Neural progenitor cell (in vitro differentiated cells): Measurements from ENCODE around the gene BOK. TPM values are rescaled to one million over a fixed set of nuclear protein-coding genes. Genes with fewer than 3 reads are reported as not detected.
"Not testable (repeated sequence)": the region's sequence is repeated elsewhere in the genome, so short reads cannot be mapped to it uniquely, and the experiment has no call there.

Experiments
- DNase-seq: peaks from one replicate; pipeline ENCODE4 v3.0.0-alpha.2; 2016; ENCODE audit warnings: low spot score
- H2AFZ ChIP-seq: fragments of 200-600 bp; sonication (generic); replicated peaks from 2 replicates; pipeline ENCODE4 v1.6.1; 2016; ENCODE audit warnings: antibody characterized with exemption
- H3F3A ChIP-seq: fragments of 200-600 bp; sonication (generic); 2 replicates; pipeline ENCODE4 v1.6.1; 2016; ENCODE audit warnings: antibody characterized with exemption, low read depth
- H3K27ac ChIP-seq: fragments of 200-600 bp; sonication (generic); 2 replicates; pipeline ENCODE4 v1.5.1; 2016; ENCODE audit warnings: mild to moderate bottlenecking
- H3K27me3 ChIP-seq: fragments of 200-600 bp; sonication (generic); 2 replicates; pipeline ENCODE4 v1.6.1; 2016; ENCODE audit warnings: mild to moderate bottlenecking, moderate library complexity
- H3K36me3 ChIP-seq: fragments of 200-600 bp; sonication (generic); 2 replicates; pipeline ENCODE4 v1.5.1; 2016
- H3K4me1 ChIP-seq: fragments of 200-600 bp; sonication (generic); 2 replicates; pipeline ENCODE4 v1.6.1; 2016; ENCODE audit warnings: mixed run types
- H3K4me2 ChIP-seq: fragments of 200-600 bp; sonication (generic); 2 replicates; pipeline ENCODE4 v1.6.1; 2016
- H3K4me3 ChIP-seq: fragments of 200-600 bp; sonication (generic); 2 replicates; pipeline ENCODE4 v1.5.1; 2016
- H3K79me2 ChIP-seq: fragments of 200-600 bp; sonication (generic); 2 replicates; pipeline ENCODE4 v1.6.1; 2016; ENCODE audit warnings: low read depth
- H3K9ac ChIP-seq: fragments of 200-600 bp; sonication (generic); 2 replicates; pipeline ENCODE4 v1.6.1; 2016
- H3K9me3 ChIP-seq: fragments of 200-600 bp; sonication (generic); 2 replicates; pipeline ENCODE4 v1.5.1; 2016; ENCODE audit warnings: low read depth
- H4K20me1 ChIP-seq: fragments of 200-600 bp; sonication (generic); 2 replicates; pipeline ENCODE4 v1.6.1; 2016; ENCODE audit warnings: low read depth
- H3K27ac Mint-ChIP-seq: 3 replicates; pipeline ENCODE4 v1.8.0; 2021; ENCODE audit warnings: mixed read lengths
- H3K27me3 Mint-ChIP-seq: 2 replicates; pipeline ENCODE4 v1.8.0; 2022; ENCODE audit warnings: low read depth, mild to moderate bottlenecking, inconsistent platforms, moderate library complexity, mixed read lengths; ENCODE audit not compliant: insufficient read depth
- H3K36me3 Mint-ChIP-seq: 3 replicates; pipeline ENCODE4 v1.8.0; 2021; ENCODE audit warnings: mixed read lengths
- H3K4me1 Mint-ChIP-seq: 3 replicates; pipeline ENCODE4 v1.8.0; 2021; ENCODE audit warnings: mixed read lengths
- H3K4me3 Mint-ChIP-seq: 3 replicates; pipeline ENCODE4 v1.8.0; 2021; ENCODE audit warnings: mild to moderate bottlenecking, moderate library complexity, mixed read lengths
- H3K9me3 Mint-ChIP-seq: 3 replicates; pipeline ENCODE4 v1.8.0; 2020; ENCODE audit warnings: mixed read lengths
- EZH2 ChIP-seq: fragments of 200-600 bp; sonication (generic); IDR thresholded peaks from 2 replicates; pipeline ENCODE4 v1.6.1; 2017; ENCODE audit warnings: antibody characterized with exemption, mild to moderate bottlenecking, moderate library complexity
- EZH2phosphoT487 ChIP-seq: fragments of 200-600 bp; sonication (generic); IDR thresholded peaks from 2 replicates; pipeline ENCODE4 v1.6.1; 2017; ENCODE audit warnings: antibody characterized with exemption
- total RNA-seq: library from RNA; depleted of rRNA; stranded (reverse); fragments of >200 nt; gene quantifications from 2 replicates; pipeline ENCODE4 v1.2.3, GENCODE V29; 2015; ENCODE audit warnings: low replicate concordance
- TF ChIP-seq, protein P1 (sequence below): fragments of 200-600 bp; sonication (generic); IDR thresholded peaks from 2 replicates; pipeline ENCODE4 v1.5.1; 2017; ENCODE audit warnings: antibody characterized with exemption, mild to moderate bottlenecking

The BOK gene
- total RNA-seq, 1 donor from 2014 or later: 2.0 TPM

DNA sequence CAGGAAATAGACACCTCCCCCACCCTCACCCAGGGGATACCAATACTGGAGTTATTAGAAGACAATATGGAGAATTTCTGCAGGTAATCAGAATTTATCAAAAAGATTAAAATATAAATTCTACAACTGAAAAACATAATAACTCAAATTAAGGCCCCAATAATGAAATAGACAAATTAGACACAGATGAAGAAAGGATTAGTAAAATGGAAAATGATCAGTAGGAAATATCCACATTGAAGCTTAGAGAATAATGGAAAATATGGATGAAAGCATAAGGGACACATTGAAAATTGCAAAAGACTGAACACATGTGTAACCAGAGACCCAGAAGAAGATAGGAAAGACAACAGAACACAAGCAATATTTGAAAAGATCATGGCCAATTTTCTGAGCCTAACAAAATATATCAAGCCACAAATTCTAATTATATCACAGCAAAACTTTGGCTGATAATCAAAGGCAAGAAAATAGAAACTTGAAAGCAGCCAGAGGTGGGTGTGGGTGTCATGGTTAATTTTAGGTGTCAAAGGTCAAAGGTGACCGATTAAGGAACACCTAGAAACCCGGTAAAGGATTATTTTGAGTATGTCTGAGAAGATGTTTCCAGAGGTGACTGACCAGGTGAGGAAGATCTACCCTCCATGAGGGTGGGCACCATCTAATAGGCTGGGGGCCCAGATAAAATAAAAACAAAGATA lies 28.2 kb downstream of the BOK start:
- H3K36me3 ChIP-seq: peaks cover 30% of the 10 kb centered on the region
- H3K9me3 Mint-ChIP-seq: peaks cover 63% of the 10 kb centered on the region
- H3K4me1 Mint-ChIP-seq: no peaks in the 10 kb centered on the region

GRCh38 chr2:241589863-241590262 lies 31.3 kb downstream of the BOK start:
- H3K36me3 Mint-ChIP-seq: peaks cover 30% of the 10 kb centered on the region
- H3F3A ChIP-seq, H3K4me1 ChIP-seq, H4K20me1 ChIP-seq, H3K27ac ChIP-seq, H3K79me2 ChIP-seq, H3K4me1 Mint-ChIP-seq, H3K4me3 Mint-ChIP-seq, H2AFZ ChIP-seq, H3K4me2 ChIP-seq, H3K4me3 ChIP-seq, H3K9ac ChIP-seq, DNase-seq, H3K27ac Mint-ChIP-seq, H3K27me3 ChIP-seq, H3K27me3 Mint-ChIP-seq: not testable (repeated sequence)
- Histone ChIP-seq H3K36me3 (peaks cover 20% of the 10 kb centered on the region), H3K9me3 (peaks cover 27% of the 10 kb centered on the region)
- H3K9me3 Mint-ChIP-seq: peaks cover 37% of the 10 kb centered on the region

More for the DNA sequence above, 28.2 kb downstream of the BOK start:
- Histone ChIP-seq H3K4me1 (no peaks in the 10 kb centered on the region), H3K27me3 (no peaks in the 10 kb centered on the region), H3K4me3 (no peak overlapping the region), H3K27ac (no peak overlapping the region), H4K20me1 (no peaks in the 10 kb centered on the region), H3K79me2 (no peaks in the 10 kb centered on the region), H3K9me3 (peaks cover 27% of the 10 kb centered on the region), H3F3A (no peaks in the 10 kb centered on the region), H3K9ac (no peak overlapping the region), H3K4me2 (no peak overlapping the region), H2AFZ (no peak overlapping the region)
- peaks cover 9% of the 10 kb centered on the region for H3K27me3 Mint-ChIP-seq
- H3K36me3 Mint-ChIP-seq: peaks cover 56% of the 10 kb centered on the region
- TF ChIP-seq, protein P1, sequence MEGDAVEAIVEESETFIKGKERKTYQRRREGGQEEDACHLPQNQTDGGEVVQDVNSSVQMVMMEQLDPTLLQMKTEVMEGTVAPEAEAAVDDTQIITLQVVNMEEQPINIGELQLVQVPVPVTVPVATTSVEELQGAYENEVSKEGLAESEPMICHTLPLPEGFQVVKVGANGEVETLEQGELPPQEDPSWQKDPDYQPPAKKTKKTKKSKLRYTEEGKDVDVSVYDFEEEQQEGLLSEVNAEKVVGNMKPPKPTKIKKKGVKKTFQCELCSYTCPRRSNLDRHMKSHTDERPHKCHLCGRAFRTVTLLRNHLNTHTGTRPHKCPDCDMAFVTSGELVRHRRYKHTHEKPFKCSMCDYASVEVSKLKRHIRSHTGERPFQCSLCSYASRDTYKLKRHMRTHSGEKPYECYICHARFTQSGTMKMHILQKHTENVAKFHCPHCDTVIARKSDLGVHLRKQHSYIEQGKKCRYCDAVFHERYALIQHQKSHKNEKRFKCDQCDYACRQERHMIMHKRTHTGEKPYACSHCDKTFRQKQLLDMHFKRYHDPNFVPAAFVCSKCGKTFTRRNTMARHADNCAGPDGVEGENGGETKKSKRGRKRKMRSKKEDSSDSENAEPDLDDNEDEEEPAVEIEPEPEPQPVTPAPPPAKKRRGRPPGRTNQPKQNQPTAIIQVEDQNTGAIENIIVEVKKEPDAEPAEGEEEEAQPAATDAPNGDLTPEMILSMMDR: no peak
- TF ChIP-seq EZH2phosphoT487: no peak
- no peak for TF ChIP-seq EZH2
- DNase-seq: no peak
- H3K27ac Mint-ChIP-seq: no peak overlapping the region
- no peak overlapping the region for H3K4me3 Mint-ChIP-seq

- H3K4me3 ChIP-seq, H3K27me3 Mint-ChIP-seq: not testable (repeated sequence)
- H3K36me3 ChIP-seq: peaks cover 20% of the 10 kb centered on the region
Observed at GRCh38 chr2:241590496-241591455, 32.2 kb downstream of the BOK start.

DNA sequence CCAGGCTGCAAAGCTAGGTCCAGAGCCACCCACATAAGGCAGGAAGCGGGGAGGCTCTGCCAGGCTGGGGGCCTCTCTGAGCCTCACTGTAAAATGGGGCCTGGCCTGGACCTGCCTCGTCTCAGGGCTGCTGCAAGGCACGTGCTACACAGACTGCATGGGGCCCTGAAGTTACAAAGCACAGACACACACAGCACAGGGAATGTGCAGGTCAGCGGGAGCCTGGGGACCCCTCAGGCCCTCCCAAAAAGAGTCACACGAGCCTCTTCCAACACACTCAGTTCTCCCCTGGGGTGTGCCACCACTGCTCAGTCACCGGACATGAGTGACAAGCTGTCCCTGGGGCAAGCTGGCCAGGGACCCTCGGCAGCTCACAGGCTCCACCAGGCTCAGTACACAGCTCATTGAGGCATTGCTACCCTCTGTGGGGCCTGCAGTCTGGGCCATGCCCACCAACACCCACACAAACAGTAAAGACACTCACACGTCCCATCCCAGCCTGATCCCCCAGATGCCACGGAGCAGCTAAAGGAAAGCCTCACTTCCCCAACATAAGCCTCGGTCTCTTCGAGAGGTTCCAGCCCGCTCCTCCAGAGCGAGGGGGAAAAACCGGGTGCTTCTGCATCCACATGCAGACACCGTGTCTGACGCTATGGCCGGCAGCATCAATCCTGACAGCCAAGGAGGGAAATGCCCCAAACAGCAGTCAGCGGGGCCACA lies 33.7 kb downstream of the BOK start:
- Histone ChIP-seq H3K4me2 (no peak overlapping the region), H3F3A (no peaks in the 10 kb centered on the region), H3K79me2 (no peaks in the 10 kb centered on the region), H3K27ac (no peak overlapping the region), H4K20me1 (peaks cover 4% of the 10 kb centered on the region), H2AFZ (no peak overlapping the region), H3K4me1 (no peaks in the 10 kb centered on the region), H3K9me3 (peaks cover 15% of the 10 kb centered on the region), H3K36me3 (peaks cover 8% of the 10 kb centered on the region), H3K4me3 (no peak overlapping the region), H3K27me3 (no peaks in the 10 kb centered on the region), H3K9ac (no peak overlapping the region)
- H3K4me1 Mint-ChIP-seq: no peaks in the 10 kb centered on the region
- no peak for TF ChIP-seq EZH2phosphoT487
- no peak for TF ChIP-seq EZH2
- TF ChIP-seq, protein P1: no peak
- DNase-seq: no peak
- no peak overlapping the region for H3K4me3 Mint-ChIP-seq
- peaks cover 5% of the 10 kb centered on the region for H3K27me3 Mint-ChIP-seq
- H3K36me3 Mint-ChIP-seq: peaks cover 12% of the 10 kb centered on the region
- peak overlapping the region; percentile 63 for H3K27ac Mint-ChIP-seq
- peaks cover 17% of the 10 kb centered on the region for H3K9me3 Mint-ChIP-seq

More at GRCh38 chr2:241590496-241591455, 32.2 kb downstream of the BOK start:
- not testable (repeated sequence) for H3K9ac ChIP-seq, H3K4me1 ChIP-seq, H3K4me1 Mint-ChIP-seq, H3K79me2 ChIP-seq, H3K4me2 ChIP-seq, H4K20me1 ChIP-seq, H3K4me3 Mint-ChIP-seq, H3K27me3 ChIP-seq, H3K27ac ChIP-seq, H2AFZ ChIP-seq, H3K27ac Mint-ChIP-seq, H3F3A ChIP-seq, DNase-seq
- peaks cover 27% of the 10 kb centered on the region for H3K9me3 ChIP-seq
- Mint-ChIP-seq H3K36me3 (peaks cover 22% of the 10 kb centered on the region), H3K9me3 (peaks cover 29% of the 10 kb centered on the region)
